Right ventricle myocardium superior (tissue), 1 donor: ENCODE measurements around the gene PPP1R7. TPM values are rescaled to one million over a fixed set of nuclear protein-coding genes. Genes with fewer than 3 reads are reported as not detected.

Source experiments
- ATAC-seq: fragments of 200-7000 bp; cut with Tn5 transposase; one replicate; pipeline ENCODE4 v1.9.1; 2020; ENCODE audit warnings: mild to moderate bottlenecking; ENCODE audit not compliant: poor library complexity
- DNase-seq: peaks from one replicate; pipeline ENCODE4 v3.0.0-alpha.2; 2020
- intact Hi-C: fragments of 100-400 bp; cut with DNase I; formaldehyde crosslinking; loops from one replicate; pipeline ENCODE4 v1.11.2; 2022
- total RNA-seq: library from RNA; stranded (reverse); fragmentation: NEBNext Ultra II Directional; extraction: Animal tissue kit (Norgen Biotek cat#: 25700); gene quantifications from one replicate; pipeline ENCODE4 v1.2.1, GENCODE V29; 2021
- donor health status: DM: no; HTN: yes; CAD: no; lungs with severe emphysema.

PPP1R7 gene
- total RNA-seq, 1 donor from 2014 or later, result 66.0 TPM

DNA sequence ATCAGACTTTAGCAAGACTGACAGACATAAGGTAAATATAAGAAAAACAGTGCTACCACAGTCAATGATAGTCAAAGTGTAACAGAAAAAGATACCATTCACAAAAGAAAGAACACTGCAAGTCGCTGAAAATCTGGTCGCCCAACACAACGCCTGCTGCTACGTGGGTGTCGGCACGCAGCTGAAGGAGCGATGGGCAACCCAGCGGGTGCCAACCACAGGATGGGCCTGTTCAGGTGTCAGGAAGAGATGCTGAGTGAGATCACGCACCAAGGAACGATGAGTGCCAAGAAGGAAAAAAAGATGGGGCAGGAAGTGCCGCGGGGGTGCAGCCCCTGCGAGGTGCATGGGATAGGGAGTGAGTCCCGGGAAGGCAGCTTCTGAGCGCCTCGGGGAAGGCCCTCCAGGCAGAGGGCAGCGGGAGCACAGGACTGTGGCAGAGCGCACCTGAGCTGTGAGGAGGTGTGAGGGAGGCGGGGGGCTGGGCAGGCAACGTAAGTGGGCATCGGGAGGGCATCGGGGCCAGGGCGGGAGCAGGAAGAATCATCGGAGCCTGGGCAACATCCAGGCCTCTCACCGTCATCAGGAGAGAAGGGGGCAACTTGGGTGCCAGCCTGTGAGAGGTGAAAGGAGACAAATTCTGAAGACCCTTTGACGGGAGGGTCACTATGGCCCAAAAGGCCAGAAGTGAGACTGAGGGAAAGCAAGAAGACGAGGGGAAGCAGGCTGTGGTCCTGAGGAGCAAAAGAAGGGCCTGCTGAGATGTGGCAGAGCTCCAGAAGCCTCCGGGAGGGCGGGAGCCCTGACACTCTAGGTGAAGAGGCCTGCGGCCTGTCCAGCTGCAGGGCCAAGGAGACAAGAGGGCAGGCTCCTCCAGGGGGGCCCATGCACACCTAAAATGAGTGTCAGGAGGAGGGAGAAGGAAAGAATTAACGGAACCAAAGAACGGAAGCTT, 33.4 kb upstream of the PPP1R7 start:
- ATAC-seq (no peak), DNase-seq (no peak)
- intact Hi-C loops, result no loop called here

DNA sequence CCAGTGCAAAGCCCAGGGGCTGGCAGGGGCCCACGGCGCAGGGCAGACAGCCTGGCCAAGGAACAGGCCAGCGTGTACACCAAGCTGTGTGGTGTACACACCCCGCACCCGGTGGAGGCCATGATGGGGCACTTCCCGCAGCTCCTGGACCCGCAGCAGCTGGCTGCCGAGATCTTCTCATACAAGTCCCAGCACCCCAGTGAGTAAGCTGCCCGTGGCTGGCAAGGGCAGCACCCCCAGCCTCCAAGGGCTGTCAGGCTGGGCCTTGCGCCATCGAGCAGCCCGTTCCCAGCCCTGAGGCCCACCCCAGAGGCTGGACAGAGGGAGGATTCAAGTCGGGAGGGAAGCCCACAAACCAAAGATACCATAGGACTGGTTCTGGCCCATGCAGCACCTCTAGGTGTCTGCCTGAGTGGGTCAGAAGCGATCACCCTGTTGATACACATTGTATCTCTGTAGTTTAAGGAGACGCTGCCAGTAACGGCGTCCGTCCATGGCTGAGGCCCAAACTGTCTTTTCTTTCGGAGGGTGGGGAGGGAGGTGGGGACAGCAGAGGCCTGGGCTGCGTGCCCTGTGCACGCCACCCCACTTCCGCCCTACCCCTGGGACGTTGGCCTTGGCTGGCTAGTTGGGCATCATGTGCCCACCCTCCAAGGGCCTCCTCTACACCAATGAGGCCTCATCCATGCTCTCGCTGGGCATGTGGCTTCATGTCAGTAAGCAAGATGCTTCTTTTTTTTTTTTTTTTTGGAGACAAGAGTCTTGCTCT, 31.3 kb upstream of the PPP1R7 start:
- ATAC-seq (no peak), DNase-seq (no peak)
- intact Hi-C loops, result no loop called here

DNA sequence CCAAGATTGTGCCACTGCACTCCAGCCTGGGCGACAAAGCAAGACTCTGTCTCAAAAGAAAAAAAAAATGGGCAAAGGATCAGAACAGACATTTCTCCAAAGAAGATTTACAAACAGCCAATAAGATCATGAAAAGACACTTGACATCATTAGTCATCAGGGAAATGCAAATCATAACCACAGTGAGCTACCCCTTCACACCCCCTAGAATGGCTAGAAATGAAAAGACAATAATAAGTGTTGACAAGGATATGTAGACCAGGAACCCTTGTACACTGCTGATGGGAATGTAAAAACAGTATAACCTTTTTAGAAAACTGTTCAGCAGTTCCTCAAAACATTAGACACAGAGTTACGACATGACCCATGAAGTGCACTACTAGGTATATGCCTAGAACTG, 29.8 kb upstream of the PPP1R7 start:
- no peak for ATAC-seq
- DNase-seq, result no peak
- intact Hi-C loops, result no loop called here

DNA sequence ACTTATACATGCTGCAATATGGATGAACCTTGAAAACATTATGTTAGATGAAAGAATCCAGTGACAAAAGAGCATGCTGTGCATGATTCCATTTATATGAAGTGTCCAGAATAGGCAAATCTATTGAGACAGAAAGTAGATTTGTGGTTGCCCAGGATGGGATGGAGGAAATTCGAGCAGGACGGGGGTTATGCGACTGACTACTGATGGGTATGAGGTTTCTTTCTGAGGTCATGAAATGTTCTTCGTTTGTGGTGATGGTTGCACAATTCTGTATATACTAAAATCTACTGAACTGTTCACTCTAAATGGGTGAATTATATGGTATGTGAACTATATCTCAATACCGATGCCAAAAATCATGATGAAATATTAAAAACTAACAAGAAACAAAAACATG, 29.3 kb upstream of the PPP1R7 start:
- no peak for DNase-seq
- intact Hi-C loops, result no loop called here
- ATAC-seq, result no peak

DNA sequence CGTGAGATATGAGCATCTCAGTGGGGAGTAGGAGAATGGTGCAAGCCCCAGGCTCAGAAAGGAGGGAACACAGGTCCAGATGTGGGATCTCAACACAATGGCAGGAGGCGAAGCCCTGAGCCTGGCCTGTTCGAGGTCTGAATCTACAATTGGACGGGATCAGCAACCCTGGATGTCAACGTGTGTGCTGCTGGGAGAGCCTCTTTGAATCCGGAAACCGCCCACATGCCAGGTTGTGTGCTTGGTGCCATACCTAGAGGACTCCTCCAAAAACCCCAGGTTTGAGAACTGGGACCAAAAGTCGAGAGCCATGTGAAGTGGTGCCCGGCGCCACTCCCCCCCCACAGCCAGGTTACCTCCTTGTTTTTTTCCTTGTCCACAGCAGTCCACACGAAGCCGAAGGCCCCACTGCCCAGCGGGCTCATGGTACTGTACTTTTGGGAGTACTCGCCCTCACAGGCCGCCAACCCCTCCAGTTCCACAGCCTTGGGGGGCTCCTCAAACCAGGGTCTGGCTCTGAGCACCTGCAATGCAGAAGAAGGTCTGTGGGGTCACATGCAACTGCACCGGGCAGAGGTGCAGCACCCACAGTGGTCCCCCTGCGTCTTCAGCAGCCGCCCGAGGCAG, 27.8 kb upstream of the PPP1R7 start:
- ATAC-seq (no peak), DNase-seq (no peak)
- intact Hi-C loops, result no loop called here

DNA sequence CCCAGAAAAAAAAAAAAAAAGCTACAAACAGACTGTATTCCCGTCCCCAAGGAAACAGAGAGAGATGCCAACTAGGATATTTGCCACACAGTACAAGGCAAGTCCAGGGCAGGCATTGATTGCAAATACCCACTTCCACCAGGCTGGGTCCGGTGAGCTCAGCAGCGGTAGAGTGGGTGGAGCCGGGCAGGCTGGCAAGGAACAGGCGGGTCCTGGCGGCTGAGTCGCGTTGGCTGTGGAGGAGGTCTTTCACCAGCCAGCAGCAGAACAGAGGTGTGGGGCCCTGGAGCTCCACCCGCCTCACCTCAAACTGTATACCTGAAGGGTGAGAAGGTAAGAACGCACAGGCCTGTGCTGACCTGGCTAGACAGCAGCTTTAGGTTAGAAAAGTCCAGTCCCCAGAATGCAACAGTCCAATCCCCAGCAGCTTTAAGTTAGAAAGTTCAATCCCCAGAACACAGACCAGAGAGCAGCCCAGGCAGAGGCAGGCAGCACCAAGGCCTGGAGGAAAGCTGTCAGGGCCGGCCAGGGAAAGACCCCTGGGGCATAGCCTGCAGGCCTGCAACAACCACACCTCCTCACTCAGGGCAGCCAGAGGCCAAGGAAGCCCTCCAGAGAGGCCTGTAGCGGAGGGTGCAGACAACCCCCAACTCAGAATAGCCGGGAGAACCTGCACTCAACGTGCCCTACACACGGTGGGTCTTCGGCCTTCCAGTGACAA, 26.3 kb upstream of the PPP1R7 start:
- intact Hi-C loops, result no loop called here
- ATAC-seq, result no peak
- DNase-seq, result no peak

DNA sequence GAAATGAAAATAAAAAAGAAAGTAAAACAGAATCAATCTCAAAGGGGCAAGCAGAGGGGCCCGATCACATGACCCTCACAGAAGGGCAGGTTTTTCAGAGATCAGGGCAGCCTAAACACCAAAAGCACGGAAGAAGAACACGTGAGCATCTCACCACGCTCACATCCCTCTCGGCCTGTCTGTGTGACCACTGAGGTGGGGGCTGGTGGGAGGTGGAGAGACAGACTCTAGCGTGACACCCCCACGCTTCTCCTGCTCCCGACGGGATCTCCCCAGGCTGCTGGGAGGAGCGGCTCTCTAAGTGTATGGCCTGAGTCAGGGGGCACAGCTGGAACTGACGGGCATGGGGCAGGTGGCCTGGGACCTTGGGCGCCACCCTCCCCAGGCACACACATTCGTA, 24.6 kb upstream of the PPP1R7 start:
- no peak for DNase-seq
- ATAC-seq, result no peak
- intact Hi-C loops, result no loop called here

DNA sequence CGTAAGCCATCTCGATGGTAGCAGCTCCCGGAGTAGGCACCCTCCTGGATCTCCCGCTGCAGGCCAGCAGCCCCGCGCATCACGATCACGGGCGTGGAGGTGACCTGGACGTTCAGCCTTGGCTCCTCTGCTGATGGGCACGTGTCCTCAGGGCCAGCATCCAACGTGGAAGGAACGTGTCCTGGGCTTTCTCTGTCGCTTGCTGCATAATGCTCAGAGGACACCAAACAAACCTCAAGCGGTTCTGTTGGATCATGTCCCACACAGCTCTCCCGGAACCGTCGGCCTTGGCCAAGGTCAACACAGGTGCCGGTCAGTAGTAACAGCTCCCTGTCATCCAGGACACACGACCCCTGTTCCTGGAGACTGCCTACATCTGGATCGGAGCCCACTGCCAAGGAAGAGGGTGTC, 24.1 kb upstream of the PPP1R7 start:
- DNase-seq, result no peak
- ATAC-seq, result no peak
- intact Hi-C loops, result no loop called here

DNA sequence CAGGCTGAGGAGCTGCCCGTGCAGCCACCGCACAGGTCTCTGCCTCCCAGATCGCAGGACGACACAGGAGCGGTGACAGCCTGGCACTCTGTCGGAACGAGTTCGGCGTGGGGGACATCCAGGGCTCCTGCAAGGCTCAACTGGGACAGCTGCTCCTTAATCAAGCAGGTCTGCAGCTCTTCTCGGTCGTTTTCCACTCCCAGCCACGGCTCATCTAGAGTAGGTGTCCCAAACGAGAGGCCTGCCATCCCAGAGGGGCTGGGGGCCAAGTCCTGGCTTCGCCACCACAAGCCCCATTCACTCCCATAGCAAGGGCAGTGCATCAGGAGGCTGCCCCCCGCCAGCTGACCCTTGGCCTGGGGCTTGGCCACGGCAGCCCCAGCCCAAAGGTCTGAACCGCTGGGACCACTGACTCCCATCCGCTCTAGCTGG, 23.5 kb upstream of the PPP1R7 start:
- intact Hi-C loops, result no loop called here
- DNase-seq (no peak), ATAC-seq (no peak)

DNA sequence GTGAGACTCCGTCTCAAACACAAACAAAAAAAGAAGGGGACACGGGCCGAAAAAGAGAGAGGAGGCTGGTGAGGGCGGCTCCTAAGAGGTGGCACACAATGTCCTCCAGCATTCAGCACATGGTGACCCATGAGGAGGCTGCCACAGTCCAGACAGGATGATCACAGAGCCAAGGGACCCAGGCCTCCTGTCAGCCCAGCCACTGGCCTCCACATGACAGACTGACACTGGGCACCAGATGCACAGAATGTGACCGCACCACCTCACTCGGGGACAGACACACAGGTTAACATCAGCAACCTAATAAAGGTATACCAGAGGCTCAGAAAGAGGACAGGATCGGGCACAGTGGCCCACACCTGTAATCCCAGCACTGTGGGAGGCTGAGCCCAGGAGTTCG, 22.0 kb upstream of the PPP1R7 start:
- intact Hi-C loops, result no loop called here
- DNase-seq (no peak), ATAC-seq (no peak)

DNA sequence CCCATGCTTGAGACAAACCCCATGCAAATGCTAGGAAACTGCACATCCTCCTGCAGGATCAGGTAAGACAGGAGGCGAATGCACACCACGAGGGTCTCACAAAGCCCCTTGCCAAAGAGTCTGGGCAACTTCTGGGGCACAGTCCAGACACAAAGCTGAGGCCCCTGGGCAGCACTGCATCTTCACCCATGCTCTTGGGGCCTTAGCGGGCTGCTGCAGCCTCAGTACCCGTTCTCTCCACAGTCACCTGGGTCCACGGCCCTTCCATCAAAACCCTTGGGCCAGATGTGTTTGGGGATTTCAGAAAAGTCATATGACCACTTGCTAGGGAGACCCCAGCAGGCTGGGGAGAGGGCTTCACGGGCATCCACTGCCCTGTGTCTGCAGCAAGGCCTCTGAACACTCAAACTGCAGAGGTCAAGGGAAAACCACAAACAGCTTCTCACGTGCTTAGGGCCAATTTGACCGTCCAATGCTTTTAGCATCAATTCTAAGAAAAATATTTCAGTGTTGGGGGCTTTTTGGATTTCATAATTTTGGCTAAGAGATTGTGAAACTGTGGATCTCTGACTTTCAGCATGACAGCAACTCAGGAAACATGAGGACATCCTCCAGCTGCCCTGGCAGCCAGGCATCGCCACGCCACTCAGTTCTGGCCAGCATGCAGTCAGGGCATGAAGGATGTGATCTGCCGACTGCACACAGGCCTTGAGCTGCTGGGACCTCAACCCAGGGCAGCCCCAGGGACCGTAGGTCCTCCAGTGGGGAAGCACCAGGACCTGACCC, 21.0 kb upstream of the PPP1R7 start:
- no peak for ATAC-seq
- no peak for DNase-seq
- intact Hi-C loops, result no loop called here

DNA sequence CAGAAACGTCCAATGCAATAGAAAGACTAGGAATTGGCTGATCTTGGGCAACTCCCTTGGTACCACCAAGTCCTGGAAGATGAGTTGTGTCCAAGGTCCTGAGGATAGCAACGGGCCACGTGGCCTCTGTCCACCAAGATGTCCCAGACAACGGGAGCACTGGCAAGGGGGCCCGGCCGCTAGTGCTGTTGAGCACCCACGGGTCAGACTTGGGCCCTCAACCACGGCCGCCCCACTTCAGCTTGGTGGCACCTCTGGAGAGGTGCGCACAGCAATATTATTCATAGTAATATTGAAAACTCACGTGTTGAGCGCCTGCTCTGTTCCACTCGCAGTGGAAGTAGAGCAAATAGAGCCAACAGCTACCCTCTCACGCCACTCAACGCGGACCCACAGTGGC, 20.0 kb upstream of the PPP1R7 start:
- intact Hi-C loops, result no loop called here
- DNase-seq (no peak), ATAC-seq (no peak)

DNA sequence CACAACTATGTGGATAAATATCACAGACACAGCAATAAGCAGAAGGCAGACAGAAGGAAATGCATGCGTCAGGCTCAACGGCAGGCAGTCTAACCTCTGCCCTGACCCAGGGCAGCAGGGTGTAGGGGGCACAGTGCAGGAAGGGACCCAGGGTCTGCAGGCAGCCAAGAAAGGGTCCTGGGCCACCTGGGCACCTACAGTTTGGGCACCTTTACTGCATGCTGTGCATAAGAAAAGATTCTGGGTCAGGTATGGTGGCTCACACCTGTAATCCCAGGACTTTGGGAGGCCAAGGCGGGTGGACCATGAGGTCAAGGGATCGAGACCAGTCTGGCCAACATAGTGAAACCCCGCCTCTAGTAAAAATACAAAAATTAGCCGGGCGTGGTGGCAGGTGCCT, 18.7 kb upstream of the PPP1R7 start:
- no peak for DNase-seq
- intact Hi-C loops, result no loop called here
- ATAC-seq, result no peak

DNA sequence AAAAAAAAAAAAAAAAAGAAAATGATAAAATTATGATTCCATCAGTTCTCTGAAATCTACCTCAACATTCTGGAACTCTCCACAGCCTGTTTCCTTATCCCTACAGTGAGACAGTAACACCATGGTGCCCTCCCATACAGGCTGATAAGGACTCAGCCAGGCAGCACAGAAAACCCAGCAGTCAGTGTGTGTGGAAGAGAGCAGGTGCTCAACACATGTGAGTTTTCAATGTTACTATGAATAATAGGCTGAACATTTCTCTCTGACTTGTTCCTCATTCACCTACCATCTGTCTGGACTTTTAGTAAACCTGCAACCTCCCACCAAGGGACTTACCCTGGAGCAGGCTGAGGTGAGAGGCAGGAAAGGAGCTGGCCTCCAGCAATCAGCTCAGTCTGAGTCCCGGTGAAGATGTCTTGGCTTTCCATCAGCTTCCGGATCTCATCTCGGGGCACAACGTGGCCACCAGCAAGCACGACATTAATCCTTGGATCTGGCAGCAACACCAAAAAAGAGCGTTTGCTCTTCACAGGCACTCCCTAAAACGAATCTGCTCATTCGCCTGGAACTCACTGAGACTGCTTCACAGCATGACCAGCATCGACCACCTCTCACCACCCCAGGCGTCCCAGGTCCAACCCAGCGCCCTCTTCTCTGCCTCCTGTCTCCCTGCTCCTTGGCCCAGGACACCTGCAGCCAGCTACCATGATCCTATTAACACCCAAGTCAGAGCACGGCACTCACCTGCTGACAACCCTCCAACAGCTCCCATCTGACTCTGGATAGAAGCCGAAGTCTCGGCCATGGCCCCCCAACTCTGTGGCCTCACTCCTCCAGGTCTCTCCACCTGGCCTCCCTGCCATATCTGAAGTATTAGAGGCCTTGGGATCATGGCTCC, 17.5 kb upstream of the PPP1R7 start:
- ATAC-seq (no peak), DNase-seq (no peak)
- intact Hi-C loops, result no loop called here

DNA sequence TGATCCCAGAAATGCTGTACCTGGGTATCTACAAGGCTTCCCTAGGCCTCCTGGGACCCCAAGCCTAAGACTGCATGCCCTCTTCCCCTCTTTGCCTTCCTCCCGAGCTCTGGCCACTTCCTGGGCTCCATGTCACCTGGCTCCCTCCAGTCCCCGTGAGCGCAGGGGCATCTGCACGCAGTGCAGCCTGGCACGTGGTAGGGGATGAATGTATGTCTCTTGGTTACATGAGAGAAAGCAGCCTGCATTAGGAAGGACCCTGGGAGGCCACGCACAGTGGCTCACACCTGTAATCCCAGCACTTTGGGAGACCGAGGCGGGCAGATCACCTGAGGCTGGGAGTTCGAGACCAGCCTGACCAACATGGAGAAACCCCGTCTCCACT, 16.8 kb upstream of the PPP1R7 start:
- no peak for ATAC-seq
- intact Hi-C loops, result no loop called here
- DNase-seq, result no peak

DNA sequence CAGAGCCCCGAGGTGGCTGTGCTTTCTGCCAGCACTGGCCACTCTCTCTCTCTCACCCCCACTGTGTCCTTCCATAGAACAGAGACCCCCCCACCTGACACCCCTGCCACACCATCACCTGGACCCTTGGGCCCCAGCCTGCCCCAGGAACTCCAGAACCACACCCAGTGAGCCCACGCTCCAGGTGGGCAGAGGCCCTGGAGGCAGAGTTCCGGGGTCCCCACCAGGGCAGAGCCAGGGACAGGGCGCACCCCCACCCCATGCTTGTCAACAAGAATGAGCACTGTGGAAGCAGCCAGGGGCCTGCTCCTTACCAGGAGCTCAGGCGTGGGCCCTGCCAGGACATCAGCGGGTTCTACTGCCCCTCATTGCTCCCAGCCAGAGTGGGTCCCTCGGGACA, 15.6 kb upstream of the PPP1R7 start:
- intact Hi-C loops, result no loop called here
- no peak for DNase-seq
- no peak for ATAC-seq

DNA sequence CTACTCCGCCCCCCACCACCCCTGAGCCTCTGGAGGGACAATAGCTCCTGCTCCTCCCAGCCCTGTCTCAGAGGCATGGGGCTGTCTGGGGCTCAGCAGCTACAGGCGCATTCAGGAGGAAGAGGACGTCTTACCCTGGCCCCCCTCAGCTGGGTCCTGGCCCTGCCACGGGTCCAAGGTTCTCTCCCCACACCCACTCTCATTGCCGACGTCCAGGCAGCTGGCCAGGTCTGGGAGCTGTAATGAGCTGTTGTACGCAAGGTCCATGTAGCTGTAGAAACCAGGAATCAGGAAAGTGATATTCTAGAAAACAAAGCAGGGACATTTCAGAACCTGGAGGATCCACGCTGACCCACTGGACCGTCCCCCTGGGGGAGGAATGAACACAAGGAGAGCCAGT, 14.5 kb upstream of the PPP1R7 start:
- DNase-seq (no peak), ATAC-seq (no peak)
- intact Hi-C loops, result no loop called here
